Upper lobe of right lung (tissue), 1 donor: Measurements from ENCODE around the gene AMOTL1. TPM values are rescaled to one million over a fixed set of nuclear protein-coding genes. Genes with fewer than 3 reads are reported as not detected.
"Not testable (repeated sequence)": the region's sequence is repeated elsewhere in the genome, so short reads cannot be mapped to it uniquely, and the experiment has no call there.

Source experiments
- ATAC-seq: fragments of 200-7000 bp; cut with Tn5 transposase; one replicate; pipeline ENCODE4 v1.9.1; 2020; ENCODE audit warnings: mild to moderate bottlenecking, moderate library complexity
- DNase-seq: peaks from one replicate; pipeline ENCODE4 v3.0.0-alpha.2; 2020
- H3K27ac ChIP-seq: fragments of 200-600 bp; one replicate; pipeline ENCODE4 v1.8.0; 2022
- H3K27me3 ChIP-seq: fragments of 200-600 bp; one replicate; pipeline ENCODE4 v1.8.0; 2022; ENCODE audit warnings: mild to moderate bottlenecking
- H3K36me3 ChIP-seq: fragments of 200-600 bp; one replicate; pipeline ENCODE4 v1.8.0; 2022
- H3K4me1 ChIP-seq: fragments of 200-600 bp; one replicate; pipeline ENCODE4 v1.8.0; 2022
- H3K4me3 ChIP-seq: fragments of 200-600 bp; one replicate; pipeline ENCODE4 v1.8.0; 2022; ENCODE audit warnings: mild to moderate bottlenecking
- H3K9me3 ChIP-seq: fragments of 200-600 bp; one replicate; pipeline ENCODE4 v1.8.0; 2022
- intact Hi-C: fragments of 100-400 bp; cut with DNase I; formaldehyde crosslinking; loops from one replicate; pipeline ENCODE4 v1.11.0; 2022
- total RNA-seq: library from RNA; stranded (reverse); fragmentation: NEBNext Ultra II Directional; extraction: Animal tissue kit (Norgen Biotek cat#: 25700); gene quantifications from one replicate; pipeline ENCODE4 v1.2.1, GENCODE V29; 2021
- TF ChIP-seq, protein P1 (sequence below): fragments of 200-600 bp; IDR thresholded peaks from one replicate; pipeline ENCODE4 v1.8.0; 2022; ENCODE audit warnings: antibody characterized with exemption
- donor health status: DM: no; HTN: yes; CAD: no; lungs with severe emphysema.

Gene AMOTL1
- total RNA-seq, 1 donor from 2014 or later: 62.5 TPM

DNA sequence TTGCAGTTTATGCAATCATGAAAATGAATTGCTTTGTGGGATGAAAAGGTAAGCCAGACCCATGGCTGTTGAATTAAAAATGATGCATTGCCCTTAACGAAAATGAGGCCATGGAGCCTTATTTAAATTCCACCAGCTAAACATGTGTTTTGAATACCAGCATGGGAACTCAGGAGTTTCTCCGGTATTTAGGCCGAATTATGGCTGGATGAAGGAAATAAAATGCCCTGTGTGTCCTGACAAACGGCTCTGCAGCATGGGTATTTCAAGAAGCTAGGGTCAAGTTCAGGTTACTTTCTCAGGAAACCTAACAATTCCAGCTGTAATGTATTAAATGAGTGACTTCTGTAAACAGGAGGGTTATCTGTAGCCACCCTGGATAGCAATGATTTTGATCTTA lies 38.3 kb downstream of the AMOTL1 start:
- TF ChIP-seq, protein P1, sequence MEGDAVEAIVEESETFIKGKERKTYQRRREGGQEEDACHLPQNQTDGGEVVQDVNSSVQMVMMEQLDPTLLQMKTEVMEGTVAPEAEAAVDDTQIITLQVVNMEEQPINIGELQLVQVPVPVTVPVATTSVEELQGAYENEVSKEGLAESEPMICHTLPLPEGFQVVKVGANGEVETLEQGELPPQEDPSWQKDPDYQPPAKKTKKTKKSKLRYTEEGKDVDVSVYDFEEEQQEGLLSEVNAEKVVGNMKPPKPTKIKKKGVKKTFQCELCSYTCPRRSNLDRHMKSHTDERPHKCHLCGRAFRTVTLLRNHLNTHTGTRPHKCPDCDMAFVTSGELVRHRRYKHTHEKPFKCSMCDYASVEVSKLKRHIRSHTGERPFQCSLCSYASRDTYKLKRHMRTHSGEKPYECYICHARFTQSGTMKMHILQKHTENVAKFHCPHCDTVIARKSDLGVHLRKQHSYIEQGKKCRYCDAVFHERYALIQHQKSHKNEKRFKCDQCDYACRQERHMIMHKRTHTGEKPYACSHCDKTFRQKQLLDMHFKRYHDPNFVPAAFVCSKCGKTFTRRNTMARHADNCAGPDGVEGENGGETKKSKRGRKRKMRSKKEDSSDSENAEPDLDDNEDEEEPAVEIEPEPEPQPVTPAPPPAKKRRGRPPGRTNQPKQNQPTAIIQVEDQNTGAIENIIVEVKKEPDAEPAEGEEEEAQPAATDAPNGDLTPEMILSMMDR: no peak
- H3K4me1 ChIP-seq: peaks cover 4% of the 10 kb centered on the region

DNA sequence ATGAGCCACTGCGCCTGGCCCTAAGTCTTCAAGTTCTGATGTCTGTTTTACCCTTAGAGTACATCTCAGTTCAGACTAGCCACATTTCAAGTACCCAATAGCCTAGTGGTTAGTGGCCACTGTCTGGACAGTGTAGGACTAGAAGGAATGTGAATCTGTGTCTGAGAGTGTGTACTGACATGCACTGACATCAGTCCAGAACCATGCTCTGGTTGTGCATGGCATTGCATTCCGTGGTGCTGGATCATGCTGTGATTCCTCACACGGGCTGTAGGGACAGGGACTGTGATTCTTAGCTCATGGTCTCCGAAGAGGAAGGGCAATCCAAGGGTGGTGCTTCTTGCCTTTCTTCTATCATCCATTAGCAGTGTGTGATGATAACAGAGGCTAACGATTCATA lies 41.1 kb downstream of the AMOTL1 start:
- H3K27me3 ChIP-seq: no peaks in the 10 kb centered on the region
- DNase-seq (no peak), ATAC-seq (peak; percentile 52)
- no peak overlapping the region for H3K4me3 ChIP-seq
- H3K4me1 ChIP-seq: peaks cover 4% of the 10 kb centered on the region
- TF ChIP-seq, protein P1: no peak
- intact Hi-C loops: no loop called here
- no peak overlapping the region for H3K27ac ChIP-seq
- peaks cover 5% of the 10 kb centered on the region for H3K36me3 ChIP-seq
- no peaks in the 10 kb centered on the region for H3K9me3 ChIP-seq

More for the DNA sequence above, 38.3 kb downstream of the AMOTL1 start:
- H3K4me3 ChIP-seq: no peak overlapping the region
- ATAC-seq: no peak
- H3K27me3 ChIP-seq: no peaks in the 10 kb centered on the region
- intact Hi-C loops: no loop called here
- peaks cover under 1% of the 10 kb centered on the region for H3K36me3 ChIP-seq
- no peaks in the 10 kb centered on the region for H3K9me3 ChIP-seq
- no peak overlapping the region for H3K27ac ChIP-seq
- DNase-seq: no peak

DNA sequence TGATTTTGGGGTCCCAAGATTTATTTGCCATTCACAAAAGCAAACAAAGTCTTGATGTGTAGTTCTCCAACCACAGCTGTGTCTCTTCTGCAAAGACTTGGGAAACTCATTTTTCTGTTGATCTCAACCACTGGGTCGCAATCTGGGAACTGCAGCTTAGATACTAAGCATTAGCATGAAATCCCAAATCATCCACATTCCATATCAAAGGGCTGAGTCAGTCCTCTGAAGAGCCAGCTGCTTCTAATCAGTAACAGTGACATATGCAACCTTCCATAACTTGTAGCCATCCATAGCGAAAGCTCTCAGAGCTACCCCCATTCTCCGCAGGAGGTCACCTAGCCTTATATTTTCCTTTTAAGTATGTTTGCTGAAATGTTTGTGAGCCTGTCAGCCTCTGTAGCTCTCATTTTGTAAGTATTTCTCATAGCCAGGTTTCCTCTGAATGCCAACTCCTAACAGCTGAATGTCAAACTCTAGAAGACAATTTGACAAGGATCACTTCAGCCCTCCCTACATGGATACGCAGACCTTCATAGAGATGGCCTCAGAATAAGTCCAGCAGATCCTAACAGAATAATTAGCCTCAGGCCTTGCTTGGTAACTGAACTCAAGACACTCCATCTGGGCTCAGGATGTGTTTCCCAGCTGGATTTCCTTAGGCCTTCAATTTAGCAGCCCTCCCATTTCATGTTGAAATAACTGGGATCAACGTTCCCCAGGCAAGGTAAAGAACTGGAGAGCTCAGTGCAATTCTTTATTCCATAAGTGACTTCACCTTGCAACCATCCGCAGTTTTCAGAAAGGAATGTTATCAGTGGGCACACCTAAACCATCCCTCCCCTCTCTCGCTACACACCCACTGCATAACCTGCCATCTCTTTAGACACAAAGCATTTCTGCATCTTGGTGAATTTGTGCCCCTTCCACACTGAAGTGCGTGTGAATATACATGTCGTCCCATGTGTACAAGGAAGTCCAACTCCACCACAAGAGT lies 44.9 kb downstream of the AMOTL1 start:
- H3K27ac ChIP-seq, intact Hi-C loops: not testable (repeated sequence)
- ATAC-seq: peak; percentile 76

DNA sequence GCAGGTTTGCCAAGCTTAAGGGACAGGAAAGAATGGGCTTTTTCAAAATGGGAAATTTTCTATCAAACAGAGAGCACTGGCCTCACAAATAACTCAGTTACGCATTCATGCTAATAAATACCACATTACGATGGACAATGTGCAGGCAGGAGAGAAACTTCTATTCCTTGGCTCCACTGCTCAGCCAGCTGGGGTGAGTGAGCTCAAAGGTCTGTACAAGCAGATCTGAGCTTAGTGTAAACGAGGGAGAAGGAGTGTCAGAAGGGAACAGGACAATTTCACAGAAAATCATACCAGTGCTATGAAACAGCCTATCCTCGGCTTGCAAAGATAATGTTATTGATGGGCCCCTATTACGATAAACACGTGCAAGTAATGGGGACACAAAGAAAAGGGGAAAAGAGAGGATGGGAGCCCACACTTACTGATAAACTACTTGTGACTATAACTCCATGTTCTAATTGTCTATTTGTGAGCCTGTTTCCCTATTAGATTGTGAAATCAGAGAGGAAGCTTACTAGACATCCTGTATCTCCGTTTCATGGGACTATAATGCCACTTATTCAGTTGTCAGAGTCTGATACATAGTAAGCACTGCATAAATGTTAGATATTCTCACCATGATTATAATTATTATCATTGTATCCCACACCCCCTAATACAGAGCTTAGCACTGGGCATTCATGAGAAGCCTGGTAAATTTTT lies 46.3 kb downstream of the AMOTL1 start:
- no peak overlapping the region for H3K4me3 ChIP-seq
- peaks cover 5% of the 10 kb centered on the region for H3K36me3 ChIP-seq
- H3K9me3 ChIP-seq: no peaks in the 10 kb centered on the region
- intact Hi-C loops: no loop called here
- TF ChIP-seq, protein P1: no peak
- peak overlapping the region; percentile 51 for H3K27ac ChIP-seq
- H3K27me3 ChIP-seq: no peaks in the 10 kb centered on the region
- H3K4me1 ChIP-seq: no peaks in the 10 kb centered on the region
- ATAC-seq: peak; percentile 21
- DNase-seq: no peak

More for the DNA sequence above, 44.9 kb downstream of the AMOTL1 start:
- H3K4me3 ChIP-seq, H3K27me3 ChIP-seq, H3K9me3 ChIP-seq, DNase-seq, H3K36me3 ChIP-seq, H3K4me1 ChIP-seq: not testable (repeated sequence)

DNA sequence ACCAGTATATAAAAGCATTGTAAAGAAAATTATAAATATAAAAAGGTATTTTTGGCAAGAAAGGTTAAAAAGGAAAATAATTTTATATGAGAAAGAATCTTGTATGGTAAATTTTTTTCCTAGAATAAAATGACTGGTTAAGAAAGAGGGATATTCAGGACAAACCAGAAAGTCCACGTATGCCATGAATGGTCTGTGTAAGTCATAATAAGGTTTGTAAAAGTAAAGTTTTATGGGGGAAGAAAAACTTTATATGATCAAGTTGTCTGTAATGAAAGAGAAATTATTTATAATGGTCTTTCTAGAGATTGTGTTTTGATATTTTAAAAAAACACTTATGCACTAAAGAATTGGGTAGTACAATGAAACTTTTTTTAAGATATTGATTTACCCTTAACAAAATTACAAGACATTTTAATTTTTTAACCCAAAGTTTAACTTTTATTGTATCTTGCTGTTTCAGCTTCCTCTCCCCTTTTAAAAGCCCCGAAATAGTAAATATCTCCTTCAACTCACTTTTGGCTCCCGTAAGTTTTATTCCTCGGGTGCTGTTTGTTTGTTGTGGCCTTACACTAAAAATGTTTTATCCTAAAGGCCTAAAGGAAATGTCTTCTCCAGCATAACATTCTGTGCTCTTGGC lies 47.7 kb downstream of the AMOTL1 start:
- Histone ChIP-seq H3K27me3 (no peaks in the 10 kb centered on the region), H3K9me3 (no peaks in the 10 kb centered on the region), H3K4me1 (no peaks in the 10 kb centered on the region), H3K4me3 (no peak overlapping the region), H3K36me3 (peaks cover 10% of the 10 kb centered on the region), H3K27ac (no peak overlapping the region)
- no peak for DNase-seq
- TF ChIP-seq, protein P1: no peak
- no peak for ATAC-seq
- intact Hi-C loops: no loop called here
